ENCODE data around the gene PAX1.

PAX1 gene

GRCh38 chr20:21702016-21702415 lies 3.4 kb upstream of the PAX1 start:
- no peak overlapping the region for H3K4me3 ChIP-seq (ENCODE audit: control insufficient read depth, low read depth, low read length)
- TF ChIP-seq, protein P1, sequence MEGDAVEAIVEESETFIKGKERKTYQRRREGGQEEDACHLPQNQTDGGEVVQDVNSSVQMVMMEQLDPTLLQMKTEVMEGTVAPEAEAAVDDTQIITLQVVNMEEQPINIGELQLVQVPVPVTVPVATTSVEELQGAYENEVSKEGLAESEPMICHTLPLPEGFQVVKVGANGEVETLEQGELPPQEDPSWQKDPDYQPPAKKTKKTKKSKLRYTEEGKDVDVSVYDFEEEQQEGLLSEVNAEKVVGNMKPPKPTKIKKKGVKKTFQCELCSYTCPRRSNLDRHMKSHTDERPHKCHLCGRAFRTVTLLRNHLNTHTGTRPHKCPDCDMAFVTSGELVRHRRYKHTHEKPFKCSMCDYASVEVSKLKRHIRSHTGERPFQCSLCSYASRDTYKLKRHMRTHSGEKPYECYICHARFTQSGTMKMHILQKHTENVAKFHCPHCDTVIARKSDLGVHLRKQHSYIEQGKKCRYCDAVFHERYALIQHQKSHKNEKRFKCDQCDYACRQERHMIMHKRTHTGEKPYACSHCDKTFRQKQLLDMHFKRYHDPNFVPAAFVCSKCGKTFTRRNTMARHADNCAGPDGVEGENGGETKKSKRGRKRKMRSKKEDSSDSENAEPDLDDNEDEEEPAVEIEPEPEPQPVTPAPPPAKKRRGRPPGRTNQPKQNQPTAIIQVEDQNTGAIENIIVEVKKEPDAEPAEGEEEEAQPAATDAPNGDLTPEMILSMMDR (conservative IDR thresholded peaks at IDR 0.05; ENCODE audit: control insufficient read depth, insufficient read depth, low read depth, low read length) = no peak
- no peak for DNase-seq (ENCODE audit: low read depth)

- peak; percentile 35 for DNase-seq (ENCODE audit: low read depth)
- TF ChIP-seq, protein P1 (conservative IDR thresholded peaks at IDR 0.05; ENCODE audit: control insufficient read depth, insufficient read depth, low read depth, low read length) = peak; percentile 44
- H3K4me3 ChIP-seq (ENCODE audit: control insufficient read depth, low read depth, low read length) = no peak overlapping the region
Measured at GRCh38 chr20:21702553-21703470, 2.7 kb upstream of the PAX1 start.

DNA sequence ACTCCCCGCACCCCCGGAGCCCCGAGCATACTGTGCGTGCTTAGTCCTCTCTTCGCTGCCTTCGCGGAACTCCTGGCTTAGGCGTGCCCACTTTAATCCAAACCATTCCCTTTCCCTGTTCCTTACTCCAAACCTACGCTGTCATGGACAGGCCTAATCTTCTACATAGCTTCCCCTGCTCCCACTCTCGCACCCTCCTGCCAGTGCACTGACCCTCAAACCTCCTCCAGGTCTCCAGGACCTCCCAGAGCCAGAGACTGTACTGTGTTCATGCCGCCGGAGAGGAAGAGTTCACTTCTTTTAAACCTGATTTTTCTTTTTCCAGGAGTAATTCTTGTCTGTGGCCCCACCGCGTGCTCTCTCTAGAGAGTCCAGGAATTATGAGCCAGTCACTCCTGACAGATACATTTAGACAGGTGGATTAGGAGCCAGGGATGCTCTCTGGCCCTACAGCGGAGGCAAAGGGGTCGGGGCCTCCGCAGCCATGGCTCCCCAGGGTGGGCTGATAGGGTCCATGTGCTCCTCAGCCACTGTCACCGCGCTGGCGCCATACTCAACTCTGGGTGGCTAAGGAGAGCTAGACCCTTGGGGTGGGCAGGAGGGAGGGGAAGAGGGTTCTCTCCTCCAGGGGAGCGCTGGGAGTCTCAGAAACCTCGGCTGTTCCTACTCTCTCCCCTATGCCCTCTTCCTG lies 1.6 kb upstream of the PAX1 start:
- no peak overlapping the region for H3K4me3 ChIP-seq (ENCODE audit: control insufficient read depth, low read depth, low read length)
- TF ChIP-seq, protein P1 (conservative IDR thresholded peaks at IDR 0.05; ENCODE audit: control insufficient read depth, insufficient read depth, low read depth, low read length) = no peak
- no peak for DNase-seq (ENCODE audit: low read depth)

DNA sequence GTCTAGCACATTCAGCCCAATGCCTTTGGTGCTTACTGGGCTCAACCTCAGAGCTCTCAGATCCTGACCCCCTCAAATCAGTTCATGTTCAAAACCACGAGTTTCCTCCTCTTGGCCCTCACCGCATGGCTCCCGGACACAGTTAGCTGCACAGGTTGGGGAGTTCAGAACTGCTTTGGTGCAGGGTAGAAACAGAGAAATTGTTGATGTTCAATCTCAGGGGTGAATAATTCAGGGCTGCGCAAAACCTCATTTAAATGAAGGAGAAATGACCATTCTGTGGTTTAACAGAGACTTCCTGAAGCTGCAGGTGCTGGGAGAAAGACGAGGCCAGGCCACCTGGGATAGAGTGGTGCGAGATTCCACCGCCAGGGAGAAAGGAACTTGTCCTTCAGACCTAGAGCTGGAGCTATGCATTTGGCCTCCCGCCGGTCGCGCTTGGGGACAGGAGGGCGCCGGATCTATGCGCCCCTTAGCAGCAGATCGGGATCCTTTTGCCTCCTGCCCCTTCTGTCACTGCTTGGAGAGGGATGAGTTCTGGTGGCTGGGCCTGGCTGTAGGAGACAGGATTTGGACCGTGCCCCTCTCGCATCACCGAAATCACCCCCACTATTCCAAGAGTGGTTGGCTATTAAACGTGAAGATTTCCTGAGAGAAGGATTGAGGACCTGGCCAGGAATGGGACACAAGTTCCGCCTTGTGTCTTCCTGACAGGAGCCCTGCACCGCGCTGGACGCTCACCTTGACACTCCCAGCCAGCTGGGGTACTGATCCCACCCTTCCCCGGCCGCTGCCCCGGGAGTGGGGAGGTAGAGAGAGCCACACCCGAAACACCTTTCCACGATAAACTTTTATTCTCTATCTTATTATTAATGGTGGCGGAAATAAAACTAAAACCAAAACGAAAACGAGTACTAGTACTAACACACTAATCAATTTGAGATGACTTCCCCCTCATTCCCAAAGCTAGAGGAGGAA lies 767 bp upstream of the PAX1 start:
- no peak overlapping the region for H3K4me3 ChIP-seq (ENCODE audit: control insufficient read depth, low read depth, low read length)
- DNase-seq (ENCODE audit: low read depth) = no peak
- TF ChIP-seq, protein P1 (conservative IDR thresholded peaks at IDR 0.05; ENCODE audit: control insufficient read depth, insufficient read depth, low read depth, low read length) = no peak

- H3K4me3 ChIP-seq (ENCODE audit: control insufficient read depth, low read depth, low read length) = no peak overlapping the region
- TF ChIP-seq, protein P1 (conservative IDR thresholded peaks at IDR 0.05; ENCODE audit: control insufficient read depth, insufficient read depth, low read depth, low read length) = no peak
- DNase-seq (ENCODE audit: low read depth) = no peak
Measured at GRCh38 chr20:21706261-21707195, 1.1 kb downstream of the PAX1 start.
